HG03439 (cell line): ENCODE measurements around the gene PPIA.
"Not testable (repeated sequence)": the region's sequence is repeated elsewhere in the genome, so short reads cannot be mapped to it uniquely, and the experiment has no call there.

ENCODE experiments used
- ATAC-seq: cut with Tn5 transposase; IDR thresholded peaks from one replicate; pipeline ENCODE4 v1.9.1; 2021; ENCODE audit warnings: mild to moderate bottlenecking, moderate library complexity; ENCODE audit not compliant: unreplicated experiment

PPIA gene

DNA sequence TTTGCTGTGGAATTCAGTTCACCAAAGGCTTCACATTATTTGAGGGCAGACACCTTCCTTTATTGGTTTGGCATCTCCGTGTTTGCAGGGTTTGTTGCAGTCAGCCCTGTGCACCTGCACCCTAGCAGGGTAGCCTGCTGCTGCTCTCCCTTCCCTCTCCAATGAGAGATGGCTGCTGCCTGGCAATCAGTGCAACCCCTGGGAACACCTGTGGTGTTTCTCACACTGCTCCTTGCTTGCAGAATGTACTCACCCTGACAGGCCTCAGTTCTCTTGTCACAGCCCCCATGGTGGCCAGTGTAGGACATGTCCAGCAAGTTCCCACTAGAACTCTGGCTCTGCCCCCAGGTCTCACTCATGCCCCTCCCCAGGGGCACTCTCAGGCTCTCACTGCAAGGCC lies 12.1 kb upstream of the PPIA start:
- no peak for ATAC-seq

GRCh38 chr7:44785218-44785617 lies 11.3 kb upstream of the PPIA start:
- not testable (repeated sequence) for ATAC-seq

- ATAC-seq: no peak
These were observed 9.4 kb upstream of the PPIA start for GRCh38 chr7:44787041-44787440.

- ATAC-seq: no peak
These were observed 8.7 kb upstream of the PPIA start for GRCh38 chr7:44787762-44788161.

DNA sequence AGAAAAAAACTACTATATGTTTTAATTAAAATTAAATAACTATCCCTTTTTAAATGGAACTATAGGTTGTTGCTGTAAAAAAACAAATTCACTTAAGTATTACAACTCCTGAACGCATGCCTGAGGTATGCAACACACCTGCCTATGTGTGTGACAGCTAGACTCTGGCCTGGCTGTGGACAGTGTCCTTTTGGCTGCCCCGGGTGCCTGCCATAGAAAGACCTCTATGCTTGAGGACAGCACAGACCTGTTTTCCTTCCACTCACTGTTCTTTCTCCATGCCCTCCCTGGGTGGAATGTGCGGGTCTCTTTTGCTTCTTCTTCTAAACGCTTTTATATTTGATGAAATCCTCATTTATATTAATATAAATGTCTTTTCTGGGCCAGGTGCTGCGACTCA lies 6.5 kb upstream of the PPIA start:
- no peak for ATAC-seq

DNA sequence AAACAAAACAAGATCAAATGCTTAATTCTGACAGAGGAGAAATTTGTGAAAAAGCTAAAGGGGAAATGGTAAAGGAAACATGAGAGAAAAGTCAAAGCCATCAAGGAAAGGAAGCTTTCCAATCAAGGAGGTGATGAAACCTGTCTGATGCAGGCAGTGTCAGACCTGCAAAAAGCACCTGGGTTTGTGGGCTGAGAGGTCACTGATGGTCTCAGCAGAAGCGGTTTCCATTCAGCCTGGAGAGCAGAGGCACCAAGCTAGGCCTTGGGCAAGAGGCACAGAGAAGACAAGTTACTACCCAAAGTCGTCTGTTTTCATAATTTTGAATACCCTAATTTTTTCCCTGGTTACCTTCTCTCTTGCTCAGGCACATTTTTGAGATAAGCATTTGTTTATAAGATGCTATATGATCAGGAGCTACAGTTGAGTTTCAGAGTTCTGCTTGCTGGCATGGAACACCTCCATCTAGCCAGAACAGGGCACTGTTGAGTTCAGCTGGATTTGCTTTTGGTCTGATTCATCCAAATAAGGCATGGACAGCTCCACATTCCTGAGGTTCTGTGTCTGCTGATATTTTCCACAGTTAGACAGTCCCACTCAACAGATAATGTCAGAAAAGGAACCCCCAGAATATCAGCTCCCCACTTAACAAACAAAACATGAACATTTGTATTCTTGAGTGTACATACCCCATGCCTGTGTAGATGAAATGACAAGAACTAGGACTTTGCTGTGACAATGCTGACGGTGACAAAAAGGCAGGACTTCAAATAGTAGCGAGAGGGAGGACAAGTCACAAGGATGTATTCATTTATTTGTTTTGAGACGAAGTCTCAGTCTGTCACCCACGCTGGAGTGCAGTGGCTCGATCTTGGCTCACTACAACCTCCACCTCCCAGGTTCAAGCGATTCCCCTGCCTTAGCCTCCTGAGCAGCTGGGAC lies 4.9 kb upstream of the PPIA start:
- ATAC-seq: no peak

GRCh38 chr7:44793919-44794318 lies 2.6 kb upstream of the PPIA start:
- no peak for ATAC-seq

GRCh38 chr7:44794331-44794730 lies 2.1 kb upstream of the PPIA start:
- ATAC-seq: no peak

DNA sequence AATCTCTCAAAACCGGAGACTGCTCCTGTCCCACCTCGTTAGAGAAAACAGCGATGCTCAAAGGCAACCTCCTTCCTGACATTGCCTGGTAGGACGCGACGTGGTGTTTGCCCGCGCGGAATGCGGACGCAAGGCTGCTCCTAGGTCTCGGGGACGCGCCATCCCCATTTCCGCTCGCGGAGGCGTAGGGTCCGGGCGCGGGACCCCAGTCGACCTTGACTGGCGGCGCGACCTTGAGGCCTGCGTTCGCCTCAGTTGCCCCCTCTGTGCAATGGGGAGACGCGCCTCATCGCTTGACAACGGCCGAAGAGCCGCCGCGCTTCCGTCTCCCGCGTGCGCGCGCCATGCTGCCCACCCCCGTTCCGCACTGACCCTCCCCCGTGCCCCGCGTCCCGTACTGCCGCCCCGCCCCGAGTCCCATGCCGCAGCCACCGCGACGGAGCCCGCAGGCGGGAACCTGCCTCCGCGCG lies 412 bp upstream of the PPIA start:
- peak; percentile 19 for ATAC-seq

DNA sequence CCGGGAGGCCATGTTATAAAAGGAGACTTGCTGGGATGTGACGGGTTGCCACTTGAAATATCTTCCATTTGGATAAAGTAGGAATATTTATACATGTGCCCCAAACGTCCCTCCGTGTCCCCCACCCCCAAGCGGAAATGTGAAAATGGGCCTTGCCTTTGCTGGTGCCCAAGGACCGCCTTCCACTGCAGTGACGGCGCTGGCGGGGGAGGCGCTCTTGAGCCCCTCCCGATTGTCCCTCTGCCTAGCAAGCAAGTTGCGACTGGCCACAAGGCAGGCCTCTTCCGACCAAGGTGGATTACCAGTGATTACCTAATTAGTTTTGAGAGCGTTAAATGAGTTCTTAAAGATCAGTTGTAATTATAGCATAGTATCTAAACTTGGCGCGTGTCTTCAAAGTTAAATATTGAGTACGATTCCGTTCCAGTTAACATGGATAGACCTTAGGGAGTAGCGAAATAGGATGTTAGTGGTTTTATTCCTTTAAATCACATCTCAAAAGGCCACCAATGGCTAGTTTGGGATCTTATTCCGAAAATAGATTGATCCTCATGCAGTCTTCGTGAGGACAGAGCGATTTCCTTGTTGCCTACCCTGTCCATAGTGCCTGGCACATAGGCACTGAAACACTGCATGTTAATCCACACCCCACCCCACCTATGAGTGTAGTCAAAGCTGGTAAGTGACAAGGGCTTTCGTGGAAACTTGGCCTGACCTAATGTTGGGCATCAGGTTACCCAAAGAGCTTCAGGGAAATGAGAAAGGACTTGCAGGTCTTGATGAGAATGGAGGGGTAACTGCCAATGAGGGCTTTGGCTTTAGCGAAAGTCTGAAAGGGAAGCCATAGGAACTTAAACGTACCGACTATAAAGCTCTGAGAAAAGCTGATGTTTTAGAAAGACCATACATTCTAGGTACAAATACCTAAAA lies 1.1 kb downstream of the PPIA start:
- peak; percentile 40 for ATAC-seq

DNA sequence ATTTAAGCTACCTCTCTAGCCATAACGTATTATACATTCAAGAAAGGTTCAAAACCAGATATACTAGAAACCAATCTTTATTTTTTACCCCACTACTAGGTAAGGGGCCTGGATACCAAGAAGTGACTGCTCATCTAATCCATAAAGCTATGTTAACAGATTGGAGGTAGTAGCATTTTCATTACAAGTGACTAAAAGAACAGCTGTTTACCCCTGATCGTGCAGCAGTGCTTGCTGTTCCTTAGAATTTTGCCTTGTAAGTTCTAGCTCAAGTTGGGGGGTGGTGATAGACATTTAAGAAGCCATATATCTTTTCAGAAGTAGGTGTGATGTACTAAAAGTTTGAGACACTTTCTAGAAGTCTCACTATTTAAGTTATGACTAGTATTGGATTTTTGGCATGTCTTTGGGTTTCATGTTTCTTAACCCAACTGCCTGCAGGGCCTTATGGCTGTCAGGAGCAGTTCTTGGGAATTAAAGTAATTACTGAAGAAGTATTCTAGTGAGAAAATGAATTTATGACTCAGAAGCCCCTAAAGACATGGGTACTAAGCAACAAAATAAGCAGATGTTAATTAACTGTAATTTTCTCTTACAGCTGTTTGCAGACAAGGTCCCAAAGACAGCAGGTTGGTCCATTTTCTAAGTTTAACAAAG lies 2.3 kb downstream of the PPIA start:
- no peak for ATAC-seq

GRCh38 chr7:44799939-44800338 lies 3.5 kb downstream of the PPIA start:
- ATAC-seq: no peak

DNA sequence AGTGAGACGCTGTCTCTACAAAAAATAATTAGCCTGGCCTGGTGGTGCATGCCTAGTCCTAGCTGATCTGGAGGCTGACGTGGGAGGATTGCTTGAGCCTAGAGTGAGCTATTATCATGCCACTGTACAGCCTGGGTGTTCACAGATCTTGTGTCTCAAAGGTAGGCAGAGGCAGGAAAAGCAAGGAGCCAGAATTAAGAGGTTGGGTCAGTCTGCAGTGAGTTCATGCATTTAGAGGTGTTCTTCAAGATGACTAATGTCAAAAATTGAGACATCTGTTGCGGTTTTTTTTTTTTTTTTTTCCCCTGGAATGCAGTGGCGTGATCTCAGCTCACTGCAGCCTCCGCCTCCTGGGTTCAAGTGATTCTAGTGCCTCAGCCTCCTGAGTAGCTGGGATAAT lies 5.4 kb downstream of the PPIA start:
- ATAC-seq: no peak

DNA sequence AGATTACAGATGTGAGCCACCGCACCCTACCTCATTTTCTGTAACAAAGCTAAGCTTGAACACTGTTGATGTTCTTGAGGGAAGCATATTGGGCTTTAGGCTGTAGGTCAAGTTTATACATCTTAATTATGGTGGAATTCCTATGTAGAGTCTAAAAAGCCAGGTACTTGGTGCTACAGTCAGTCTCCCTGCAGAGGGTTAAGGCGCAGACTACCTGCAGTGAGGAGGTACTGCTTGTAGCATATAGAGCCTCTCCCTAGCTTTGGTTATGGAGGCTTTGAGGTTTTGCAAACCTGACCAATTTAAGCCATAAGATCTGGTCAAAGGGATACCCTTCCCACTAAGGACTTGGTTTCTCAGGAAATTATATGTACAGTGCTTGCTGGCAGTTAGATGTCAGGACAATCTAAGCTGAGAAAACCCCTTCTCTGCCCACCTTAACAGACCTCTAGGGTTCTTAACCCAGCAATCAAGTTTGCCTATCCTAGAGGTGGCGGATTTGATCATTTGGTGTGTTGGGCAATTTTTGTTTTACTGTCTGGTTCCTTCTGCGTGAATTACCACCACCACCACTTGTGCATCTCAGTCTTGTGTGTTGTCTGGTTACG lies 6.0 kb downstream of the PPIA start:
- ATAC-seq: no peak

- ATAC-seq: not testable (repeated sequence)
These were observed 7.5 kb downstream of the PPIA start for GRCh38 chr7:44803828-44804519.

DNA sequence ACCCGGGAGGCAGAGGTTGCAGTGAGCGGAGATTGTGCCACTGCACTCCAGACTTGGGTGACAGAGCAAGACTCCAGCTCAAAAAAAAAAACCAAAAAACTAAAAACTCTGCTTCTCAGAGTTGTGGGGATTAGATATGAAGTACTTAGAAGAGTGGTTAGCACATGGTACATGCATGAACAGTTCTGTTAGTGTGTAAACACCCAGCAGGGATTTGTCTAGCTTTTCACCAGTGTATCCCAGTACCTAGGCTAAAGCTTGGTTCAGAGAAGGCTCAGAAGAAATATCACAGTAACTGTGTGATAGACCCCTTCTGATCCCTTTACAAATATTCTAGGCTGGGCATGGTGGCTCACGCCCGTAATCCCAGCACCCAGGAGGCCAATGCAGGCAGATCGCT lies 9.5 kb downstream of the PPIA start:
- no peak for ATAC-seq

GRCh38 chr7:44808914-44809393 lies 12.5 kb downstream of the PPIA start:
- ATAC-seq: no peak

DNA sequence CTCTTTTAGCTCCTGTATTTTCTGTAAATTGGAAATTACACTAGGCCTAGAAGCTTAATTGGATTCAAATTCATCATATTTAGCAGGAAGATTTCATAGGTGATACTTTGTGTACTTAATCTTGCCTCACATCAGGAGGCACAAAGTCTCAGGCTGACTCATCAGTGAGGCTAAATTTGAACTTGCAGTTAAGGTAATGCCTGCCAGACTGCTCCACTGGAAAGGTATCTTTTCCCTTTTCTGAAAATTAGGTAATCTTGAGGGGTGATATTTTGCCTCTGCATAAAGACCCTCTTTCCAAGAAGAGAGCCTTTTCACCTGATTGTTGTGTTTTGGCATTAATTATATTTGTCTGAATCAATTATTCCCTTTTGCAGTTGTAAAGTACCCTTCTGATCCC lies 14.6 kb downstream of the PPIA start:
- ATAC-seq: no peak

GRCh38 chr7:44811571-44811970 lies 15.1 kb downstream of the PPIA start:
- ATAC-seq: no peak

- no peak for ATAC-seq
These were observed 18.4 kb downstream of the PPIA start for GRCh38 chr7:44814919-44815318.
